Nephron (organoid): ENCODE results near the gene NNT.
"Not testable (repeated sequence)": the region's sequence is repeated elsewhere in the genome, so short reads cannot be mapped to it uniquely, and the experiment has no call there.

Experiments
- H3K27ac Mint-ChIP-seq, 3 experiments: 2 replicates each; pipeline ENCODE4 v1.8.0; 2020; ENCODE audit warnings: mixed read lengths in 3 of 3, mild to moderate bottlenecking in 2 of 3, moderate library complexity in 1 of 3
- H3K27me3 Mint-ChIP-seq: 2 replicates; pipeline ENCODE4 v1.8.0; 2021; ENCODE audit warnings: low read depth, mild to moderate bottlenecking, moderate library complexity, mixed read lengths
- H3K36me3 Mint-ChIP-seq: 2 replicates; pipeline ENCODE4 v1.8.0; 2020; ENCODE audit warnings: low read depth, mixed read lengths
- H3K4me1 Mint-ChIP-seq: 2 replicates; pipeline ENCODE4 v1.8.0; 2020; ENCODE audit warnings: mixed read lengths
- H3K4me3 Mint-ChIP-seq, 3 experiments: 2 replicates each; pipeline ENCODE4 v1.8.0; 2020; ENCODE audit warnings: mild to moderate bottlenecking in 3 of 3, mixed read lengths in 3 of 3, moderate library complexity in 2 of 3
- H3K9me3 Mint-ChIP-seq: 2 replicates; pipeline ENCODE4 v1.8.0; 2020; ENCODE audit warnings: mixed read lengths
- TF ChIP-seq, protein P1 (sequence below), 3 experiments: fragments of 200-600 bp; sonication (generic); IDR thresholded peaks; one replicate each; pipeline ENCODE4 v1.5.0; 2021; ENCODE audit warnings: antibody characterized with exemption in 3 of 3; ENCODE audit not compliant: unreplicated experiment in 3 of 3

Gene NNT

DNA sequence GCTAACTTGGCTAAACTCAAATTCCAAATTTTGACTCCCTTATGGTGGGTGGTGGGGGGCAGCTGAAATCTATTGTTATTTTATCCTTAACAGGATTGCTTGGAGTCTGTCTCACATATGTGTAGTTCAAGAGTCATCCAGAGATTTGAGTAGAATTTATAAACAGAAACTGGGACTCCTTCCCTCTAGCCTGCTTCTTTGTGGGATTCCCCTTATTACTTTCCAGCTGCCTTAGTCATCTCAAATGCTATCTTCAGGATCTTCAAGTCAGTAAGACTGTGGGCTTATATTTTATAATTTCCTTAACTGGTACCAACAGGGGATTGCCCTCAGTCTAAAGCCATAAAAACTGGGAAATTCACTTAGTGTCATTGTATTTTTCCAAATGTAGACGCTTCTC lies 55.5 kb downstream of the NNT start:
- Mint-ChIP-seq H3K4me1 (no peaks in the 10 kb centered on the region), H3K27me3 (no peaks in the 10 kb centered on the region), H3K4me3 (no peak overlapping the region), H3K36me3 (peaks cover 60% of the 10 kb centered on the region), H3K9me3 (peaks cover 2% of the 10 kb centered on the region), H3K27ac (no peak overlapping the region)
- TF ChIP-seq, protein P1, sequence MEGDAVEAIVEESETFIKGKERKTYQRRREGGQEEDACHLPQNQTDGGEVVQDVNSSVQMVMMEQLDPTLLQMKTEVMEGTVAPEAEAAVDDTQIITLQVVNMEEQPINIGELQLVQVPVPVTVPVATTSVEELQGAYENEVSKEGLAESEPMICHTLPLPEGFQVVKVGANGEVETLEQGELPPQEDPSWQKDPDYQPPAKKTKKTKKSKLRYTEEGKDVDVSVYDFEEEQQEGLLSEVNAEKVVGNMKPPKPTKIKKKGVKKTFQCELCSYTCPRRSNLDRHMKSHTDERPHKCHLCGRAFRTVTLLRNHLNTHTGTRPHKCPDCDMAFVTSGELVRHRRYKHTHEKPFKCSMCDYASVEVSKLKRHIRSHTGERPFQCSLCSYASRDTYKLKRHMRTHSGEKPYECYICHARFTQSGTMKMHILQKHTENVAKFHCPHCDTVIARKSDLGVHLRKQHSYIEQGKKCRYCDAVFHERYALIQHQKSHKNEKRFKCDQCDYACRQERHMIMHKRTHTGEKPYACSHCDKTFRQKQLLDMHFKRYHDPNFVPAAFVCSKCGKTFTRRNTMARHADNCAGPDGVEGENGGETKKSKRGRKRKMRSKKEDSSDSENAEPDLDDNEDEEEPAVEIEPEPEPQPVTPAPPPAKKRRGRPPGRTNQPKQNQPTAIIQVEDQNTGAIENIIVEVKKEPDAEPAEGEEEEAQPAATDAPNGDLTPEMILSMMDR (IDR thresholded peaks at IDR 0.05; ENCODE audit: unreplicated experiment in 3 of 3) = no peak

DNA sequence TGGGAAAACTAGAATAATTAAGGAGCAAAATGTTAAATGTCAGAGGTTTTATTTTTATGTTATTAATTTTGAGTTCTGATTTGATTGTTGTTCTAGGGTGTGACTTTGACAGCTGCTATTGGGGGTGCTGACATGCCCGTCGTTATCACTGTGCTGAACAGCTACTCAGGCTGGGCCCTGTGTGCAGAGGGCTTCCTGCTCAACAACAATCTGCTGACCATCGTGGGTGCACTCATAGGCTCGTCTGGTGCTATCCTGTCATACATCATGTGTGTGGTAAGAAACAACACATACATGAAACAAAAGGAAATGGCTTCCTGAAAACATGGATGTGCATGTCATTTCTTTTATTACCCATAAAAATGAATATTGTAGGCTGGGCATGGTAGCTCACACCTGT lies 56.1 kb downstream of the NNT start:
- H3K4me3 Mint-ChIP-seq = no peak overlapping the region
- no peaks in the 10 kb centered on the region for H3K27me3 Mint-ChIP-seq
- TF ChIP-seq, protein P1 (IDR thresholded peaks at IDR 0.05; ENCODE audit: unreplicated experiment in 3 of 3) = no peak
- H3K4me1 Mint-ChIP-seq = no peaks in the 10 kb centered on the region
- H3K9me3 Mint-ChIP-seq = peaks cover 2% of the 10 kb centered on the region
- H3K27ac Mint-ChIP-seq = no peak overlapping the region
- peaks cover 64% of the 10 kb centered on the region for H3K36me3 Mint-ChIP-seq

DNA sequence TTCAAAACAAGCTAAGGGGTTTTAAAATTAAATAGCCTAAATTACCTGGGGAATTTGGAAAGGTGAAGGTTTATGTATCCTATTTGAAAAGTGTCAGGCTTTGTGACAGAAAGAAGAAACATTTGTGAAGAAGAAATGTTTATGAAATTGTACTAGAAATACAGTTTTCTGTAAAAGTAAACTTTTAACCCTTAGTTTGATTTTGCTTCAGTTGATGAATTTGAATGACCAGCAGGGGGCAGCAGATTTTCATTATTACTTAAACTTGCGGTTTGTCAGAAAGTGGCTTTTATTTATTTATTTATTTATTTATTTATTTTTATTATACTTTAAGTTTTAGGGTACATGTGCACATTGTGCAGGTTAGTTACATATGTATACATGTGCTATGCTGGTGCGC lies 58.1 kb downstream of the NNT start:
- no peaks in the 10 kb centered on the region for H3K27me3 Mint-ChIP-seq
- no peak overlapping the region for H3K27ac Mint-ChIP-seq
- H3K4me3 Mint-ChIP-seq = no peak overlapping the region
- no peaks in the 10 kb centered on the region for H3K4me1 Mint-ChIP-seq
- H3K9me3 Mint-ChIP-seq = peaks cover 6% of the 10 kb centered on the region
- H3K36me3 Mint-ChIP-seq = peaks cover 69% of the 10 kb centered on the region
- TF ChIP-seq, protein P1 (IDR thresholded peaks at IDR 0.05; ENCODE audit: unreplicated experiment in 3 of 3) = peak; percentile 39 to 57 (median 50)

DNA sequence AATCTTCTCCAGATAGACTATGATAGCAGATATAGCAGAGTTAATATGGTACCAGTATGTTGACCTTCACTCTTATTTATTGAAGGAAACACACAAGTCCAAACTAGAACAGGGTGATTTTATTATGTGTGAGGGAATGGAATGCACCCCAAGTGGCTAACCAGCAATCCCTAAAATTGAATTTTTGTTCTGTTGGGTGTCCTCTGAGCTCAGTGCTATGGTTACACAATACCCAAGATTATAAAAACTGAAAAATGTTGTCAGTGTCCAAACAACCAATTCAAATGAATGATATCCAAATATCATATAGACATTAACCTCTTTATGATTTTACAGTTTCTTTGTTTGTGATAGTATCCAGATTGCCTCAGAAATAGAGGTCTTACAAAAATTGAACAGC lies 60.9 kb downstream of the NNT start:
- H3K27me3 Mint-ChIP-seq = no peaks in the 10 kb centered on the region
- TF ChIP-seq, protein P1 (IDR thresholded peaks at IDR 0.05; ENCODE audit: unreplicated experiment in 3 of 3) = no peak

DNA sequence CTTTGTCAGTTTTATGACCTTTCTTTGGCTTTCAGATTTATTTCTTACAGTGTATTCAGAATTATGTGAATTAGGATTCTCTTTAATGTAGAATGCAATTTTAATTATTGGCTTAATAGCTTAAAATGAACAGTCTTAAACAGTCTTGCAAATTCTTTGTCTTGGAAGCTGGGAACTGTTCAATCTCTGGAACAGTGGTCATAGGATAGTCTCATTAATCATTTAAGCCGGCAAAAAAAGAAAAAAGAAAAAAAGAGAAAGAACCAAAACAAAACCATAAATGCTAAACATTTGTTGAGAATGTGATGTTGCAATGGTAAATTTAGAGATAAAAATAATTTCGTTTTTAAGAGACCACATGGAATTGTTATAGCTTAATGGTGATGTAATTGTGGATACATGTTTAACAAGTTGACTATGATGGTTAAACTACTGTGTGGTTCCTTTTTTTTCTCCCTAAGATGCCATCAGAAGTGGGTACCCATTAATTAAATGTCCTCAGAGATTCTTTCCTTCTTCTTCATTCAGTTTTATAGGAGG lies 61.6 kb downstream of the NNT start:
- Mint-ChIP-seq H3K4me1 (no peaks in the 10 kb centered on the region), H3K27ac (no peak overlapping the region), H3K36me3 (peaks cover 71% of the 10 kb centered on the region), H3K27me3 (no peaks in the 10 kb centered on the region), H3K4me3 (no peak overlapping the region), H3K9me3 (peaks cover 6% of the 10 kb centered on the region)
- TF ChIP-seq, protein P1 (IDR thresholded peaks at IDR 0.05; ENCODE audit: unreplicated experiment in 3 of 3) = no peak

More for the DNA sequence above, 60.9 kb downstream of the NNT start:
- H3K4me1 Mint-ChIP-seq = no peaks in the 10 kb centered on the region
- H3K9me3 Mint-ChIP-seq = peaks cover 6% of the 10 kb centered on the region
- no peak overlapping the region for H3K27ac Mint-ChIP-seq
- H3K36me3 Mint-ChIP-seq = peaks cover 74% of the 10 kb centered on the region
- no peak overlapping the region for H3K4me3 Mint-ChIP-seq

DNA sequence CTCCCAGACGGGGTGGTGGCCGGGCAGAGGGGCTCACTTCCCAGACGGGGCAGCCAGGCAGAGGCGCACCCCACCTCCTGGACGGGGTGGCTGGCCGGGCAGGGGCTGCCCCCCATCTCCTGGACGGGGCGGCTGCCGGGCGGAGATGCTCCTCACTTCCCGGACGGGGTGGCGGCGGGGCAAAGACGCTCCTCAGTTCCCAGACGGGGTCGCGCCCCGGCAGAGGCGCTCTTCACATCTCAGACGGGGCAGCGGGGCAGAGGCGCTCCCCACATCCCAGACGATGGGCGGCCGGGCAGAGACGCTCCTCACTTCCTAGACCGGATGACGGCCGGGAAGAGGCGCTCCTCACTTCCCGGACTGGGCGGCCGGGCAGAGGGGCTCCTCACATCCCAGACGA lies 62.8 kb downstream of the NNT start:
- H3K27ac Mint-ChIP-seq, H3K4me3 Mint-ChIP-seq, H3K27me3 Mint-ChIP-seq, H3K4me1 Mint-ChIP-seq: not testable (repeated sequence)
- peaks cover 12% of the 10 kb centered on the region for H3K9me3 Mint-ChIP-seq
- H3K36me3 Mint-ChIP-seq = peaks cover 71% of the 10 kb centered on the region

DNA sequence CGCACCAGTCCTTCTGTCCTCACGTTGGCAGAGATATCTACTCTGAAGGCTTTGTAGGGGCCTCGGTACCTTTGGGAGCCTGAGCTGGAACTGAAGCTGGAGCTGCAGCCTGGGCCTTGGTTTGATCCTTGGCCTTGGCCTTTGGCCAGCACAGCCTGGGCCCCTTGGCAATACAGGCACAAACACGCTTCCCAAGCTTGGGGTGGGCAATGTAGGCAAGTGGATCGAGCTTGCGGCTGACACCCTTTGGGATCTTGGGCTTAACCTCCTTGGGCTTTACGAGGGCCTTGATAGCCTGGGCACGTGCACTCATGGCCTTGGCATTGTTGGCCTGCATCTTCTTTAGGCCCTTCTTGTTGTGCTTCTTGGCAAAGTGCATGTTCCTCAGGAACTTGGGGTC lies 63.7 kb downstream of the NNT start:
- peaks cover 72% of the 10 kb centered on the region for H3K36me3 Mint-ChIP-seq
- not testable (repeated sequence) for H3K27me3 Mint-ChIP-seq, H3K4me1 Mint-ChIP-seq, H3K4me3 Mint-ChIP-seq, H3K27ac Mint-ChIP-seq
- H3K9me3 Mint-ChIP-seq = peaks cover 20% of the 10 kb centered on the region

DNA sequence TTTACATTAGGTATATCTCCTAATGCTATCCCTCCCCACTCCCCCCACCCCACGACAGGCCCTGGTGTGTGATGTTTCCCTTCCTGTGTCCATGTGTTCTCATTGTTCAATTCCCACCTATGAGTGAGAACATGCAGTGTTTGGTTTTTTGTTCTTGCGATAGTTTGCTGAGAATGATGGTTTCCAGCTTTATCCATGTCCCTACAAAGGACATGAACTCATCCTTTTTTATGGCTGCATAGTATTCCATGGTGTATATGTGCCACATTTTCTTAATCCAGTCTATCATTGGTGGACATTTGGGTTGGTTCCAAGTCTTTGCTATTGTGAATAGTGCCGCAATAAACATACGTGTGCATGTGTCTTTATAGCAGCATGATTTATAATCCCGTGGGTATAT lies 64.4 kb downstream of the NNT start:
- H3K36me3 Mint-ChIP-seq = peaks cover 72% of the 10 kb centered on the region

More for the DNA sequence above, 64.4 kb downstream of the NNT start:
- not testable (repeated sequence) for H3K27ac Mint-ChIP-seq, H3K27me3 Mint-ChIP-seq, H3K4me3 Mint-ChIP-seq, H3K4me1 Mint-ChIP-seq
- H3K9me3 Mint-ChIP-seq = peaks cover 24% of the 10 kb centered on the region
